HEK293T (cell line): Measurements from ENCODE around the gene CASP9.

Experiments used
- ARNT ChIP-seq: fragments of 450-650 bp; IDR thresholded peaks from 2 replicates; pipeline ENCODE4 v1.6.1; 2017; ENCODE audit warnings: mild to moderate bottlenecking
- BHLHE40 ChIP-seq: fragments of 450-650 bp; IDR thresholded peaks from 2 replicates; pipeline ENCODE4 v1.6.1; 2016; ENCODE audit warnings: mild to moderate bottlenecking, moderate library complexity, borderline replicate concordance
- FOXK2 ChIP-seq: fragments of 450-650 bp; IDR thresholded peaks from 2 replicates; pipeline ENCODE4 v1.6.1; 2016; ENCODE audit warnings: mild to moderate bottlenecking
- FOXM1 ChIP-seq: fragments of 450-650 bp; IDR thresholded peaks from 2 replicates; pipeline ENCODE4 v1.6.1; 2017; ENCODE audit warnings: mild to moderate bottlenecking, borderline replicate concordance
- HDGF ChIP-seq: fragments of 450-650 bp; IDR thresholded peaks from 2 replicates; pipeline ENCODE4 v1.6.1; 2017; ENCODE audit warnings: antibody characterized with exemption, borderline replicate concordance
- SP1 ChIP-seq: fragments of 450-650 bp; IDR thresholded peaks from 2 replicates; pipeline ENCODE4 v1.6.1; 2017
- SUZ12 ChIP-seq: fragments of 450-650 bp; IDR thresholded peaks from 2 replicates; pipeline ENCODE4 v1.6.1; 2016; ENCODE audit warnings: mild to moderate bottlenecking
- TARDBP ChIP-seq: fragments of 450-650 bp; IDR thresholded peaks from 2 replicates; pipeline ENCODE4 v1.6.1; 2016

DNA sequence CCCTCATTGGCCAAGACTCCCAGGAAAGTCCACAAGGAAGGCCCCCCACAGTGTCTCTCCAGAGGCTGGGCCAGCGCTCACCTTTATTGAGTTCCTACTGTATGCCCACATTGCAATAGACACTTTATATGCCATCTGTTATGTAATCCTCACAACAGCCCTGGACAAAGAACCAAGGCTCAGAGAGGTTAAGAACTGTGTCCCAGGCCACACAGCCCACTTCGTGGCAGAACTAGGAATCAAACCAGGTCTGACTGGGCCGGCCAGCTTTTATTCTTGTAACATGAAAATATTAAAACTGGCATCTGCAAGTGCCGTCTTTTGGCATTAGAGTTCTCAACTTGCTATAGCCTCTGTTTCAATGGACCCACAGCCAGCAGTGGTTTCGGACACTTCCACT, 81.3 kb downstream of the CASP9 start:
- TF ChIP-seq HDGF = no peak
- TF ChIP-seq SP1 = no peak
- TF ChIP-seq TARDBP = no peak
- TF ChIP-seq SUZ12 = no peak
- no peak for TF ChIP-seq FOXM1
- no peak for TF ChIP-seq FOXK2
- no peak for TF ChIP-seq ARNT
- TF ChIP-seq BHLHE40 = no peak
